SK-N-MC (cell line): Measurements from ENCODE around the gene PRKN.

Source experiments
- EZH2 ChIP-seq: fragments of 200-600 bp; sonication (generic); IDR thresholded peaks from one replicate; pipeline ENCODE4 v1.6.1; 2017; ENCODE audit warnings: antibody characterized with exemption
- FOXP2 ChIP-seq: optimal IDR thresholded peaks from 2 replicates; pipeline ENCODE3; 2011; ENCODE audit warnings: mild to moderate bottlenecking, moderate library complexity; ENCODE audit not compliant: insufficient read depth; ENCODE audit errors: extremely low read length, control extremely low read depth
- POLR2AphosphoS5 ChIP-seq: IDR thresholded peaks from 2 replicates; pipeline ENCODE4 v1.6.1; 2012; ENCODE audit warnings: mild to moderate bottlenecking, low read depth, low read length, borderline replicate concordance

GRCh38 chr6:161701056-161701455 is 1026.5 kb downstream of the PRKN start:
- TF ChIP-seq POLR2AphosphoS5: no peak
- no peak for TF ChIP-seq EZH2
- TF ChIP-seq FOXP2: no peak
